Mucosa of rectum (tissue), 2 donors: ENCODE results near the gene GPN3.
A peak's percentile ranks its signal among the peaks of the same experiment; 100 is the strongest.
"Not testable (repeated sequence)": the region's sequence is repeated elsewhere in the genome, so short reads cannot be mapped to it uniquely, and the experiment has no call there.

Experiments
- H3K27ac ChIP-seq, 2 donors: one replicate each; pipeline ENCODE4 v1.7.0; 2013; ENCODE audit warnings: inconsistent platforms in 2 of 2, low read depth in 2 of 2, low read length in 2 of 2
- H3K27me3 ChIP-seq, 2 donors: one replicate each; pipeline ENCODE4 v1.7.0; 2013; ENCODE audit warnings: low read length in 2 of 2; ENCODE audit not compliant: control insufficient read depth in 2 of 2, insufficient read depth in 2 of 2
- H3K36me3 ChIP-seq, 2 donors: one replicate each; pipeline ENCODE4 v1.7.0; 2013; ENCODE audit warnings: low read length in 2 of 2; ENCODE audit not compliant: control insufficient read depth in 2 of 2, insufficient read depth in 2 of 2
- H3K4me1 ChIP-seq, 2 donors: one replicate each; pipeline ENCODE4 v1.7.0; 2013; ENCODE audit warnings: low read length in 2 of 2, mild to moderate bottlenecking in 1 of 2; ENCODE audit not compliant: control insufficient read depth in 2 of 2, insufficient read depth in 2 of 2
- H3K4me3 ChIP-seq, 2 donors: one replicate each; pipeline ENCODE4 v1.7.0; 2013; ENCODE audit warnings: low read length in 2 of 2
- H3K9ac ChIP-seq, 2 donors: one replicate each; pipeline ENCODE4 v1.7.0; 2013; ENCODE audit warnings: low read length in 2 of 2, low read depth in 1 of 2, mild to moderate bottlenecking in 1 of 2
- H3K9me3 ChIP-seq, 2 donors: one replicate each; pipeline ENCODE4 v1.7.0; 2013; ENCODE audit warnings: low read length in 2 of 2; ENCODE audit not compliant: control insufficient read depth in 2 of 2
- donor health status: healthy.
- donor health status: Normal muscosa, but diverticular disease.

Gene GPN3

DNA sequence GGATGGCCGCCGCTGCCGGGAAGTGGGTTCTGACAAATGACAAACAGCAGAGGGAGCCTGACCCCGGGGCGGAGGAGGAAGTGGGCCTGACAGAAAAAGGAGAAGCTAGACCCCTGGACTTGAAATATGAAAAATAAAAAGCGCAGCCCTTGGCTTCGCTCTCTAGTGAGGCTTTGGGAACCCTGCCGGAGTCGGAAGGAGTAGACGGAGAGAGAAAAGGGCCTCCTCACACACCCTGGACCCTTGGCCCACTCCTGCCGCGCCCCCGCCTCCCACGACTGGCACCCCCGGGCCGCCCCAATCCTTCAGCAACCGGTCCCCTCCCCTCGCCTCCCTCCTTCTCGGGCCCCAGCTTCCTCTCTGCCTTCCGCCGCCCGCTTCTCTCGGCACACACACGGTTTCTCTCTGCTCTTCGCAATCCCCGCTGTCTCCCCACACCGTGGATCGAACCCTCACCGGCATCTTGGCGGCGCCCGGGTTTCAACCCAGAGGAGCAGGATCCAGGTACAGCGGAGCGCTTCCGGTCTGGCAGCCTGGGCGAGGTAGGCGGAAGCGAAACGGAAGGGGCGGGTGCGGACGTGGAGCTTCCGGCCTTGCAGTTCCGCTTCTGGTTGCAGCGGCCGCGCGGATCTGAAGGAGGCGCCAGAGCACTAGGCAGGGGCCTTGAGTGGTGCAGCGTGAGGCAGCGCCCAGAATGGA, 18.1 kb downstream of the GPN3 start, which contains the start of gene ARPC3:
ARPC3 (minus strand) TSS at position 539 of the 699 bp plus-strand sequence; CDS start at position 462, 77 bp downstream.
- H3K4me1 ChIP-seq, result peaks cover 6 to 10% of the 10 kb centered on the region in 2 donors

DNA sequence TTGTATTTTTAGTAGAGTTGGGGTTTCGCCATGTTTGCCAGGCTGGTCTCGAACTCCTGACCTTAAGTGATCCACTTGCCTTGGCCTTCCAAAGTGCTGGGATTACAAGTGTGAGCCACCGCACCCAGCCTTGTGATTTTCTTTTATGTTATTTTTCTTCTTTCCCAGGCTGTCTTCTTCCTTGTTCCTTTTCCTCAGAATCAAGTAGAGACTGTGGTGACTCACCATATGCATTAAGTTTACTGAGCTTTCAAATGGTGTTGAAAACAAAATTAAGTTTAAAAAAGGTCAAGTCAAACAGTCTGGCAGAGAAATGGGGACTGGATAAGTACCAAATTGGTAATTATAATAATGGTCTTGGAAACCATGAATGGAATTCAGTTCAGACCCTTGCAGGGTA, 23.6 kb downstream of the GPN3 start:
- Histone ChIP-seq H3K4me1 (peaks cover 6 to 10% of the 10 kb centered on the region in 2 donors), H3K27me3 (no peaks in the 10 kb centered on the region), H3K9ac (no peak overlapping the region), H3K27ac (no peak overlapping the region), H3K4me3 (no peak overlapping the region), H3K9me3 (no peaks in the 10 kb centered on the region), H3K36me3 (peaks cover 33 to 40% of the 10 kb centered on the region in 2 donors)

More for the DNA sequence above, 18.1 kb downstream of the GPN3 start, which contains the start of gene ARPC3:
- peak within 1 kb of the TSS; percentile 95 for H3K4me3 ChIP-seq
- H3K27me3 ChIP-seq, result no peaks in the 10 kb centered on the region
- peak within 1 kb of the TSS; percentile 94 to 96 for H3K27ac ChIP-seq
- peaks cover 13 to 15% of the 10 kb centered on the region in 2 donors for H3K36me3 ChIP-seq
- H3K9me3 ChIP-seq, result no peaks in the 10 kb centered on the region
- H3K9ac ChIP-seq, result peak within 1 kb of the TSS; percentile 81 to 86

DNA sequence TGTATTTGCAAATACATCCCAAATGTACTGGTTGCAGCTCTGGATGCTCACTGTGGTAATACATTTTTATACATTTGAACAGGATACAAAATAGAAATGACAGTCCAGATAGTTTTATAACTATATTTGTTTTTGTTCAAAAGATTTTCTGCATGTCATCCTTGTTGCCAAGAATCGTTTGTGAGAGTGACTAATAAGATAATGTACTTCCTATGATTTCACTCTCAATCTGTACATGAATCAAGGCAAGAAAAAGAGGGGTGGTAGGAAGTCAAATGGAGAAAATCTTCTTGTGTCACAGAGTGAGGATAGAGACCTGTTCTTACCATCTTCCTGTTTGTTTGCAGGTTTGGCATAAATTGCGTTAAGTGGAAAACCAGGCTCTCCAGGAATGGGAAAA, 31.8 kb downstream of the GPN3 start:
- no peaks in the 10 kb centered on the region for H3K27me3 ChIP-seq
- no peaks in the 10 kb centered on the region for H3K9me3 ChIP-seq
- H3K36me3 ChIP-seq, result peaks cover 31 to 36% of the 10 kb centered on the region in 2 donors
- H3K4me1 ChIP-seq, result peaks cover 0 to under 1% of the 10 kb centered on the region in 2 donors
- no peak overlapping the region for H3K4me3 ChIP-seq
- H3K27ac ChIP-seq, result no peak overlapping the region
- H3K9ac ChIP-seq, result no peak overlapping the region

DNA sequence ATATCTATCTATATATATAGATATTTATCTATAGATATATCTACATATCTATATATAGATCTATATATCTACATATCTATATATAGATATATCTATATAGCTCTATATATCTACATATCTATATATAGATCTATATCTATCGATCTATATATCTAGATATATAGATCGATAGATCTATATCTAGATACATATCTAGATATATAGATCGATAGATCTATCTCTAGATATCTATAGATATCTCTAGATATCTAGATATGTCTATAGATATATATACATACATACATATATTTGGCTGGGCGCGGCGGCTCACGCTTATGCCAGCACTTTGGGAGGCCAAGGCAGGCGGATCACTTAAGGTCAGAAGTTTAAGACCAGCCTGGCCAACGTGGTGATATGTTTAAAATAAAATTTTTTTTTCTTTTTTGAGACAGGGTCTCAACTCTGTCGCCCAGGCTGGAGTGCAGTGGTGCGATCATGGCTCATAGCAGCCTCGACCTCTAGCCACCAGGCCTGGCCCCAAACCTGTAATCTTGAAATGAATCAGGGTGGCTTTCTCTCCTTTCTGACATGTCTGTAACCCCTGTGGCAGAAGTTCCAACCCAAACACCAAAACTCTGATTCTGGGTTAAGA, 36.0 kb downstream of the GPN3 start:
- no peaks in the 10 kb centered on the region for H3K9me3 ChIP-seq
- H3K27ac ChIP-seq, result no peak overlapping the region
- H3K9ac ChIP-seq, result no peak overlapping the region
- H3K27me3 ChIP-seq, result no peaks in the 10 kb centered on the region
- peaks cover 0 to 2% of the 10 kb centered on the region in 2 donors for H3K4me1 ChIP-seq
- peak overlapping the region in 1 of 2 donors; percentile 59 for H3K4me3 ChIP-seq
- peaks cover 11 to 14% of the 10 kb centered on the region in 2 donors for H3K36me3 ChIP-seq

DNA sequence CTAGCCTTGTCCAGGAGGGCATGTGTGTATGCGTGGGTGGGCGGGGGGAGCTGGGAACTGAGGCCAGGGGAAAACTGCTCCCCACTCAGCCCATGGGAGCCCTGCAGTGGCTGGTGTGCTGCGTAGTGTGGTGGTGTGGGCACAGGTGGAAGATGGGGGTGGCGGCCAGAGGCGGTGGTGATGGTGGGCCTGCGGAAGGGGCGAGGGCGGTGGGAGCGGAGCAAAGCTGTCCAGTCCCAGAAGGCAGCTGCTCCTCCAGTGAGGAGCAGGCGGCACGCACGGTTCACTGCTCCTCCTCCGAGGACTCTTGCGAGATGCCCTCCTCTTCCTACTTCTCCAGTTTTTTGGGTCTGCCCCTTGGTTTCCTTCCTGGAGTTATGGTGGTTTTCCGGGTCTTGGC, 38.4 kb downstream of the GPN3 start:
- not testable (repeated sequence) for H3K9ac ChIP-seq, H3K27me3 ChIP-seq, H3K9me3 ChIP-seq, H3K27ac ChIP-seq, H3K36me3 ChIP-seq, H3K4me3 ChIP-seq, H3K4me1 ChIP-seq

DNA sequence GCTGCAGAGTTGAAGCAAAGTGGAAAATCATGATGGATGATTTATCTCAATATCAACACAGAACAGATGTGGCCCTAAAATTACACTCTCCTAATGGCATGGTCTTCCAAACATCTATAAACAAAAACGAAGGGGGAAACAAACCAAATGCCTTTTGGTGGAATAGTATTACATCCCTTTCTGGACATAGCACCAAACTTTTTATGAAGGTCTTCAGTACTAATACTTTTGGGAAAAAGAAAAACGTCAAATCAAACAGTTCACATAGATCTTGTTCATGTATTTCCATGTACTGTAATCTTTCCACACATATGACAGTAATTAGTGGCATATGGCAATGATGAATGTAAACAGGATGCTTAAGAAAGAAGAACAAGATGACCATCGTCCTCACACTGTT, 41.7 kb downstream of the GPN3 start:
- no peak overlapping the region for H3K4me3 ChIP-seq

DNA sequence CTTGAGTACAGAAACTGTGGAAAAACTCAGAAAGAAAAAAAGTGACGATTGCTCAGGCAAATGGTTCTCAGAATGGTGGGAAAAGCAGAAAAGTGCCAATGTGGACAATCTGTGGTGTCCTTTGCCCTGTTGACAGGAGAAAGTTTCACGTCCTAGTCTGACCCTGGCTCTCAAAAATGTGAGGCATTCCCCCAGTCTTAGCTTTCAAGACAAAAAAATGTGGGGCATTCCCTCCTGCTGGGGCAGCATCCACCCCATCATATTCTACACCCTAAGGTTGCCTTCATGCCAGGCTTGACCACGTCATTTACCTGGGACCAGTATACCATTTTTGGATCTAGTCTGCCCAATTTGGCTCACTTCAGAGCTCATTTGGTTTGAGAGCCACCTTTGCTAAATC, 43.8 kb downstream of the GPN3 start:
- no peaks in the 10 kb centered on the region for H3K27me3 ChIP-seq
- peaks cover 0 to 2% of the 10 kb centered on the region in 2 donors for H3K4me1 ChIP-seq
- no peaks in the 10 kb centered on the region for H3K36me3 ChIP-seq
- no peaks in the 10 kb centered on the region for H3K9me3 ChIP-seq
- no peak overlapping the region for H3K9ac ChIP-seq
- no peak overlapping the region for H3K4me3 ChIP-seq
- no peak overlapping the region for H3K27ac ChIP-seq

More for the DNA sequence above, 41.7 kb downstream of the GPN3 start:
- no peaks in the 10 kb centered on the region for H3K9me3 ChIP-seq
- H3K27me3 ChIP-seq, result no peaks in the 10 kb centered on the region
- H3K27ac ChIP-seq, result no peak overlapping the region
- H3K9ac ChIP-seq, result no peak overlapping the region
- H3K4me1 ChIP-seq, result peaks cover 2% of the 10 kb centered on the region in 2 donors
- H3K36me3 ChIP-seq, result no peaks in the 10 kb centered on the region

DNA sequence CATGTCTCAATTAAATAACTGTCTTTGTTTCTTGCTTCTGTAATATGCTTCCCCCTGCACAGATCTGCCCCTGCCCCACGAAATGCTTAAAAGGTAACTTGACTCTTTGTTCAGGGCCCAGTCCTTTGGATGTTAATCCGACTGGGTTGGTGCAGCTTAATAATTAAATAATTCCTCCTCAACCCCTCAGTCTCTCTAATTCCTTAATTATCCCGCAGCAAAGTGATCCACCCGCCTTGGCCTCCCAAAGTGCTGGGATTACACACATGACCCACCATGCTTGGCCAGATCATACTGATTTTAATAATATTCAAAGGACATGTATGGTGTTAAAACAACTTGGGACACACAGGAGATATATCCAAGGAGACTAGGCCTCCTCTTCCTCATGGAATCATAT, 46.4 kb downstream of the GPN3 start:
- Histone ChIP-seq H3K9ac (no peak overlapping the region), H3K4me3 (no peak overlapping the region), H3K4me1 (peaks cover 0 to 2% of the 10 kb centered on the region in 2 donors), H3K27me3 (no peaks in the 10 kb centered on the region), H3K9me3 (no peaks in the 10 kb centered on the region), H3K27ac (peak overlapping the region; percentile 17 to 22), H3K36me3 (no peaks in the 10 kb centered on the region)

DNA sequence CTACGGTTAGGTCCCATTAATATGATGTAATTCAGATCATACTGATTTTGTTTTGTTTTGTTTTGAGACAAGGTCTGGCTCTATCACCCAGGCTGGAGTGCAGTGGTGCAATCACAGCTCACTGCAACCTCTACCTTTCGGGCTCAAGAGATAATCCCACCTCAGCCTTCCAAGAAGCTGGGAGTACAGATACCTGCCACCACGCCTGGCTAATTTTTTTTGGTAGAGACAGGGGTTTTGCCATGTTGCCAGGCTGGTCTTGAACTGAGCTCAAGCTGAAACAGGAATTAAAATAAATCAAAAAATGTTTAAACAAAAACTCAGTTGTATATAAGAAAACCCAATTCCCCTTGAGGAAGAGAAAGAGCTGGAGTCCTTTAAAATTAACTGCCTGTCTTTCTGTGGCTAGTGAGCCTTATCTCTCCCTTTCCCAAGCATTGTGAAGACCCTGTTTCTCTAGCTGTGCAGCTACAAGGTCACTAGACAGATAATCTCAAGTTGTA, 46.8 kb downstream of the GPN3 start:
- H3K9me3 ChIP-seq, result no peaks in the 10 kb centered on the region
- H3K36me3 ChIP-seq, result no peaks in the 10 kb centered on the region
- no peak overlapping the region for H3K4me3 ChIP-seq
- H3K27me3 ChIP-seq, result no peaks in the 10 kb centered on the region
- no peak overlapping the region for H3K9ac ChIP-seq
- peaks cover 0 to 2% of the 10 kb centered on the region in 2 donors for H3K4me1 ChIP-seq
- H3K27ac ChIP-seq, result no peak overlapping the region

DNA sequence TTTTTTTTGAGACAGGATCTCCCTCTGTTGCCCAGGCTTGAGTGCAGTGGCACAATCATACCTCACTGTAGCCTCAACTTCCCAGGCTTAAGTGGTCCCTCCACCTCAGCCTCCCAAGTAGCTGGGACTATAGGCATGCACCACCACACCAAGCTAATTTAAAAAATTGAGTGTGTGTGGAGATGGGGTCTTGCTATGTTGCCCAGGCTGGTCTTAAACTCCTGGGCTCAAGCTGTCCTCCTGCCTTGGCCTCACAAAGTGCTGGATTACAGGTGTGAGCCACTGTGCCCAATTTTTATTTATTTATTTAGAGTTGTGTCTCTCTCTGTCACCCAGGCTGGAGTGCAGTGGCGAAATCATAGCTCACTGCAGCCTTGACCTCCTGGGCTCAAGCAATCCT, 47.4 kb downstream of the GPN3 start:
- not testable (repeated sequence) for H3K9me3 ChIP-seq, H3K9ac ChIP-seq, H3K4me1 ChIP-seq, H3K27ac ChIP-seq, H3K36me3 ChIP-seq, H3K27me3 ChIP-seq, H3K4me3 ChIP-seq
